GM23338 (cell line): ENCODE measurements around the gene NGDN. TPM values are rescaled to one million over a fixed set of nuclear protein-coding genes. Genes with fewer than 3 reads are reported as not detected.

ENCODE experiments used
- ATAC-seq: fragments of 200-7000 bp; cut with Tn5 transposase; 3 replicates; pipeline ENCODE4 v1.9.1; 2020
- DNase-seq: peaks from one replicate; pipeline ENCODE4 v3.0.0-alpha.2; 2015; ENCODE audit warnings: low spot score
- H2AFZ ChIP-seq: fragments of 200-600 bp; sonication (generic); 2 replicates; pipeline ENCODE4 v1.8.0; 2016; ENCODE audit warnings: antibody characterized with exemption, mild to moderate bottlenecking, moderate library complexity
- H3F3A ChIP-seq: fragments of 200-600 bp; sonication (generic); replicated peaks from 2 replicates; pipeline ENCODE4 v1.8.0; 2017; ENCODE audit warnings: antibody characterized with exemption, mixed run types, low read depth
- H3K27ac ChIP-seq: fragments of 200-600 bp; sonication (generic); 2 replicates; pipeline ENCODE4 v1.6.1; 2016; ENCODE audit warnings: low read depth
- H3K27me3 ChIP-seq: fragments of 200-600 bp; sonication (generic); 2 replicates; pipeline ENCODE4 v1.8.0; 2016; ENCODE audit warnings: mild to moderate bottlenecking, mixed run types, moderate library complexity; ENCODE audit not compliant: insufficient read depth
- H3K36me3 ChIP-seq: fragments of 200-600 bp; sonication (generic); 2 replicates; pipeline ENCODE4 v1.8.0; 2016; ENCODE audit warnings: mild to moderate bottlenecking; ENCODE audit not compliant: insufficient read depth
- H3K4me1 ChIP-seq: fragments of 200-600 bp; sonication (generic); 2 replicates; pipeline ENCODE4 v1.8.0; 2016; ENCODE audit warnings: mild to moderate bottlenecking, moderate library complexity; ENCODE audit not compliant: insufficient read depth
- H3K4me2 ChIP-seq: fragments of 200-600 bp; sonication (generic); 2 replicates; pipeline ENCODE4 v1.7.1; 2017; ENCODE audit warnings: mixed run types
- H3K4me3 ChIP-seq: fragments of 200-600 bp; sonication (generic); 2 replicates; pipeline ENCODE4 v1.6.1; 2016; ENCODE audit warnings: mixed run types
- H3K79me2 ChIP-seq: fragments of 200-600 bp; sonication (generic); replicated peaks from 2 replicates; pipeline ENCODE4 v1.8.0; 2017; ENCODE audit warnings: mild to moderate bottlenecking; ENCODE audit not compliant: insufficient read depth
- H3K9me2 ChIP-seq: fragments of 200-600 bp; sonication (generic); 2 replicates; pipeline ENCODE4 v1.8.0; 2017; ENCODE audit not compliant: insufficient read depth
- H4K20me1 ChIP-seq: fragments of 200-600 bp; sonication (generic); replicated peaks from 2 replicates; pipeline ENCODE4 v1.8.0; 2017; ENCODE audit warnings: mild to moderate bottlenecking; ENCODE audit not compliant: insufficient read depth
- H3K27ac Mint-ChIP-seq: 2 replicates; pipeline ENCODE4 v1.8.0; 2020; ENCODE audit warnings: inconsistent platforms, mild to moderate bottlenecking, moderate library complexity, mixed read lengths
- H3K27me3 Mint-ChIP-seq: 3 replicates; pipeline ENCODE4 v1.8.0; 2022; ENCODE audit warnings: low read depth, mild to moderate bottlenecking, moderate library complexity, mixed read lengths, inconsistent platforms; ENCODE audit not compliant: insufficient read depth, poor library complexity
- H3K36me3 Mint-ChIP-seq: 3 replicates; pipeline ENCODE4 v1.8.0; 2021; ENCODE audit warnings: low read depth, mild to moderate bottlenecking, inconsistent platforms, moderate library complexity, mixed read lengths
- H3K4me1 Mint-ChIP-seq: 3 replicates; pipeline ENCODE4 v1.8.0; 2020; ENCODE audit warnings: mild to moderate bottlenecking, inconsistent platforms, mixed read lengths
- H3K4me3 Mint-ChIP-seq: 3 replicates; pipeline ENCODE4 v1.8.0; 2021; ENCODE audit warnings: moderate library complexity, mild to moderate bottlenecking, inconsistent platforms, mixed read lengths
- H3K9me3 Mint-ChIP-seq: 3 replicates; pipeline ENCODE4 v1.8.0; 2020; ENCODE audit warnings: moderate library complexity, mild to moderate bottlenecking, inconsistent platforms, mixed read lengths
- CREB1 ChIP-seq: fragments of 250-450 bp; sonication (Bioruptor Pico); IDR thresholded peaks from 2 replicates; pipeline ENCODE4 v1.5.0; 2020; ENCODE audit warnings: low read depth, mild to moderate bottlenecking, moderate library complexity
- CTCF ChIP-seq, 2 experiments: fragments of 200-600 bp in 1 of 2; sonication (generic) in 1 of 2; conservative IDR thresholded peaks; 2 replicates each; pipeline versions ENCODE4 v1.5.1 to v1.6.1; 2016 to 2017; ENCODE audit warnings: antibody characterized with exemption in 2 of 2, low read depth in 2 of 2, mild to moderate bottlenecking in 2 of 2, moderate library complexity in 1 of 2
- ETS1 ChIP-seq: IDR thresholded peaks from 2 replicates; pipeline ENCODE4 v1.6.1; 2016; ENCODE audit warnings: antibody characterized with exemption
- POLR2AphosphoS5 ChIP-seq: IDR thresholded peaks from 2 replicates; pipeline ENCODE4 v1.6.1; 2016; ENCODE audit warnings: antibody characterized with exemption, low read depth
- REST ChIP-seq: IDR thresholded peaks from one replicate; pipeline ENCODE4 v1.6.1; 2018; ENCODE audit warnings: antibody characterized with exemption; ENCODE audit not compliant: unreplicated experiment
- ZNF462 ChIP-seq: fragments of 250-450 bp; sonication (Bioruptor Pico); IDR thresholded peaks from 2 replicates; pipeline ENCODE4 v1.5.0; 2020; ENCODE audit warnings: mild to moderate bottlenecking, moderate library complexity
- polyA plus RNA-seq: library from polyadenylated mRNA; unstranded; fragments of >200 nt; fragmentation: Nextera tagmentation; extraction: Ambion mirVana; gene quantifications from 2 replicates; pipeline ENCODE4 v1.2.1, GENCODE V29; 2016
- total RNA-seq: library from RNA; depleted of rRNA; stranded (reverse); fragments of >200 nt; shearing (Covaris generic); gene quantifications from 2 replicates; pipeline ENCODE4 v1.2.3, GENCODE V29; 2014

Gene NGDN
- total and polyA plus RNA-seq, 2 experiments from 2014 or later, result 48.6 to 90.8 TPM

GRCh38 chr14:23481979-23482822, 12.7 kb downstream of the NGDN start:
- Histone ChIP-seq H3K4me1 (peaks cover 51% of the 10 kb centered on the region), H3K4me2 (peak overlapping the region; percentile 77), H3K36me3 (peaks cover 2% of the 10 kb centered on the region), H3K27ac (peak overlapping the region; percentile 96), H4K20me1 (no peaks in the 10 kb centered on the region), H3K9me2 (peaks cover 4% of the 10 kb centered on the region; the same call in 1 of the 2 replicates), H3K4me3 (peak overlapping the region; percentile 37), H3K79me2 (no peaks in the 10 kb centered on the region), H3F3A (peaks cover 20% of the 10 kb centered on the region; the same call in 1 of the 2 replicates), H3K27me3 (no peaks in the 10 kb centered on the region), H2AFZ (no peak overlapping the region)
- H3K27me3 Mint-ChIP-seq, result peaks cover 2% of the 10 kb centered on the region
- DNase-seq (peak; percentile 73), ATAC-seq (peak; percentile 33)
- H3K4me1 Mint-ChIP-seq, result peaks cover 59% of the 10 kb centered on the region
- TF ChIP-seq ETS1 (no peak), POLR2AphosphoS5 (no peak), ZNF462 (CRISPR knock-in tag) (no peak), REST (peak; percentile 42), CREB1 (CRISPR knock-in tag) (no peak), CTCF (conservative IDR thresholded peaks at IDR 0.05; ENCODE audit: low read depth in 2 of 2) (peak; percentile 71 to 81)
- peak overlapping the region; percentile 58 for H3K4me3 Mint-ChIP-seq
- peaks cover 9% of the 10 kb centered on the region for H3K36me3 Mint-ChIP-seq
- H3K27ac Mint-ChIP-seq, result peak overlapping the region; percentile 99
- H3K9me3 Mint-ChIP-seq, result no peaks in the 10 kb centered on the region; the same call in 2 of the 3 replicates
